ENCODE data around the gene CDNF.
"Not testable (repeated sequence)": the region's sequence is repeated elsewhere in the genome, so short reads cannot be mapped to it uniquely, and the experiment has no call there.

CDNF gene

GRCh38 chr10:14873090-14873760, 35.4 kb upstream of the CDNF start:
- no peak for TF ChIP-seq CTCF (IDR thresholded peaks at IDR 0.05; ENCODE audit: poor library complexity, severe bottlenecking)
- DNase-seq (ENCODE audit: low spot score) (no peak), ATAC-seq (ENCODE audit: low read depth) (peak; percentile 37)
- Histone ChIP-seq H3K9me3 (ENCODE audit: severe bottlenecking) (no peaks in the 10 kb centered on the region), H3K27me3 (ENCODE audit: insufficient read depth, poor library complexity, severe bottlenecking) (no peaks in the 10 kb centered on the region), H3K36me3 (ENCODE audit: low read depth) (peaks cover 45% of the 10 kb centered on the region), H3K27ac (ENCODE audit: poor library complexity, severe bottlenecking) (peak overlapping the region; percentile 12), H3K4me1 (ENCODE audit: insufficient read depth, poor library complexity, severe bottlenecking) (peaks cover 13% of the 10 kb centered on the region), H3K4me3 (ENCODE audit: severe bottlenecking) (no peak overlapping the region)

- H3K27me3 ChIP-seq (ENCODE audit: insufficient read depth, poor library complexity, severe bottlenecking); H3K4me3 ChIP-seq (ENCODE audit: severe bottlenecking); H3K4me1 ChIP-seq (ENCODE audit: insufficient read depth, poor library complexity, severe bottlenecking); DNase-seq (ENCODE audit: low spot score); H3K27ac ChIP-seq (ENCODE audit: poor library complexity, severe bottlenecking); H3K9me3 ChIP-seq (ENCODE audit: severe bottlenecking); ATAC-seq (ENCODE audit: low read depth): not testable (repeated sequence)
- H3K36me3 ChIP-seq (ENCODE audit: low read depth) = peaks cover 54% of the 10 kb centered on the region
These were observed 27.0 kb upstream of the CDNF start for GRCh38 chr10:14864871-14865270.

GRCh38 chr10:14864466-14864865, 26.6 kb upstream of the CDNF start:
- not testable (repeated sequence) for DNase-seq (ENCODE audit: low spot score); H3K4me1 ChIP-seq (ENCODE audit: insufficient read depth, poor library complexity, severe bottlenecking)
- H3K36me3 ChIP-seq (ENCODE audit: low read depth) = peaks cover 54% of the 10 kb centered on the region

GRCh38 chr10:14860791-14861190, 23.0 kb upstream of the CDNF start:
- Histone ChIP-seq H3K36me3 (ENCODE audit: low read depth) (peaks cover 49% of the 10 kb centered on the region), H3K4me1 (ENCODE audit: insufficient read depth, poor library complexity, severe bottlenecking) (no peaks in the 10 kb centered on the region), H3K9me3 (ENCODE audit: severe bottlenecking) (no peaks in the 10 kb centered on the region), H3K27me3 (ENCODE audit: insufficient read depth, poor library complexity, severe bottlenecking) (no peaks in the 10 kb centered on the region), H3K4me3 (ENCODE audit: severe bottlenecking) (no peak overlapping the region), H3K27ac (ENCODE audit: poor library complexity, severe bottlenecking) (no peak overlapping the region)
- no peak for TF ChIP-seq CTCF (IDR thresholded peaks at IDR 0.05; ENCODE audit: poor library complexity, severe bottlenecking)
- ATAC-seq (ENCODE audit: low read depth) (no peak), DNase-seq (ENCODE audit: low spot score) (no peak)

More at GRCh38 chr10:14864466-14864865, 26.6 kb upstream of the CDNF start:
- not testable (repeated sequence) for H3K4me3 ChIP-seq (ENCODE audit: severe bottlenecking); H3K27ac ChIP-seq (ENCODE audit: poor library complexity, severe bottlenecking); H3K27me3 ChIP-seq (ENCODE audit: insufficient read depth, poor library complexity, severe bottlenecking); H3K9me3 ChIP-seq (ENCODE audit: severe bottlenecking); ATAC-seq (ENCODE audit: low read depth)

- no peak for TF ChIP-seq CTCF (IDR thresholded peaks at IDR 0.05; ENCODE audit: poor library complexity, severe bottlenecking)
- ATAC-seq (ENCODE audit: low read depth) = no peak
- no peak for DNase-seq (ENCODE audit: low spot score)
These were observed 21.9 kb upstream of the CDNF start for GRCh38 chr10:14859775-14860174.

GRCh38 chr10:14859043-14859442, 21.2 kb upstream of the CDNF start:
- Histone ChIP-seq H3K27ac (ENCODE audit: poor library complexity, severe bottlenecking) (no peak overlapping the region), H3K4me3 (ENCODE audit: severe bottlenecking) (no peak overlapping the region), H3K9me3 (ENCODE audit: severe bottlenecking) (no peaks in the 10 kb centered on the region), H3K36me3 (ENCODE audit: low read depth) (peaks cover 62% of the 10 kb centered on the region), H3K4me1 (ENCODE audit: insufficient read depth, poor library complexity, severe bottlenecking) (no peaks in the 10 kb centered on the region), H3K27me3 (ENCODE audit: insufficient read depth, poor library complexity, severe bottlenecking) (no peaks in the 10 kb centered on the region)
- DNase-seq (ENCODE audit: low spot score) (no peak), ATAC-seq (ENCODE audit: low read depth) (no peak)
- no peak for TF ChIP-seq CTCF (IDR thresholded peaks at IDR 0.05; ENCODE audit: poor library complexity, severe bottlenecking)

More at GRCh38 chr10:14859775-14860174, 21.9 kb upstream of the CDNF start:
- Histone ChIP-seq H3K36me3 (ENCODE audit: low read depth) (peaks cover 55% of the 10 kb centered on the region), H3K9me3 (ENCODE audit: severe bottlenecking) (no peaks in the 10 kb centered on the region), H3K27ac (ENCODE audit: poor library complexity, severe bottlenecking) (no peak overlapping the region), H3K27me3 (ENCODE audit: insufficient read depth, poor library complexity, severe bottlenecking) (no peaks in the 10 kb centered on the region), H3K4me1 (ENCODE audit: insufficient read depth, poor library complexity, severe bottlenecking) (no peaks in the 10 kb centered on the region), H3K4me3 (ENCODE audit: severe bottlenecking) (no peak overlapping the region)
